IPS-NIHi11 (cell line): ENCODE measurements around the gene AFTPH.
A peak's percentile ranks its signal among the peaks of the same experiment; 100 is the strongest.

Source experiments
- DNase-seq: peaks from one replicate; pipeline ENCODE4 v3.0.0; 2012; ENCODE audit warnings: mixed read lengths, low spot score

Gene AFTPH

GRCh38 chr2:64542071-64543007, 18.2 kb downstream of the AFTPH start:
- DNase-seq = no peak

- no peak for DNase-seq
These were observed 19.0 kb downstream of the AFTPH start for GRCh38 chr2:64543008-64543697.

DNA sequence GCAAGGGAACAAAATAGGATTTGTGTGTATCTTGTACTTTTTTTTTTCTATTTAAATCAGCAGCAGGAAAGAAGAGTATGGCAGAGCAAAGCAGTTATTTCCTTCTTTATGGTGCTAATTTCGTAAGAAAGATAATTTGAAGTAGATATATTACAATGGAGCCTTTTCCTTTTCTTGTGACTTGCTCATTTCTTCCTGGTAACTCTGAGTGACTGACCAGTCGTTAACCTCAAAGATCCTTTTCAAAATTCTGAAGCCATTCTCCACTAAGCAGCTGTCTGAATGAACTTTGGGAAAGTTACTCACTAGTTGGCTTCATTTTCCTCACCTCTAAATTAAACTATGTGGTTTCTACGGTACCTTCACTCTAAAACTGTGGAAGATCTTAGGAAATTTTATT, 24.6 kb downstream of the AFTPH start:
- no peak for DNase-seq

DNA sequence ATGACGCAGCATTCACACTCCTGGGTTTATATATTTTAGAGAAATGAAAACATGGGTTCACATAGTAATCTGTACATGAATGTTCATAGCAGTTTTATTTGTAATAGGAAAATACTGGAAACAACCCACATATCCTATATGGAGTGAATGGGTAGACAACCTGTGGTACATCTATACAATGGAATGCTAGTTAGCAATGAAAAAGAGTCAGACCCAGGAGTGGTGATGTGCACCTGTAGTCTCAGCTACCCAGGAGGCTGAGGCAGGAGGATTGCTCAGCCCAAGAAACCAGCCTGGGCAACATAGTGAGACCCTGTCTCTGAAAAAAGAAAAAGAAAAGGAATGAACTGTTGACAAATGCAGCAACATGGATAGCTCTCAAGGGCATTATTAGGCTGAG, 25.9 kb downstream of the AFTPH start:
- no peak for DNase-seq

GRCh38 chr2:64551851-64552250, 27.7 kb downstream of the AFTPH start:
- DNase-seq = no peak

DNA sequence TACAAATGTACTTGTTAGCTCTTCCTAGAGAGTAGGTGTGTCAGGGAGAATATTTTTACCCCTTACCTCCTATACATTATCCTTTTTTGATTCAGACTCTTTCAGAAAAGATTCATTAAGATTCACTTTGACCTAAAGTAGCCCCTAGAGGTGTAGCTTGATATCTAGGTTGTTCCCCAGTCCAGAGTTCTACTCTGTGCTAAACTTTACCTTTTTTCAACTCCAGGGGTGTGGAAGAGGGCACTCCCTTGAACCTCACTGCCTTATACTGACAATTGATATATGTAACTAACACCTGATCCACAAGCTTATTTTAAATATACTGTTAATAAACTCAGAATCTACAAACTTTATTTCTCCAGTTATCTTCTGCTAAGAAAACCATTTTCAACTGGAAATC, 30.0 kb downstream of the AFTPH start:
- no peak for DNase-seq

DNA sequence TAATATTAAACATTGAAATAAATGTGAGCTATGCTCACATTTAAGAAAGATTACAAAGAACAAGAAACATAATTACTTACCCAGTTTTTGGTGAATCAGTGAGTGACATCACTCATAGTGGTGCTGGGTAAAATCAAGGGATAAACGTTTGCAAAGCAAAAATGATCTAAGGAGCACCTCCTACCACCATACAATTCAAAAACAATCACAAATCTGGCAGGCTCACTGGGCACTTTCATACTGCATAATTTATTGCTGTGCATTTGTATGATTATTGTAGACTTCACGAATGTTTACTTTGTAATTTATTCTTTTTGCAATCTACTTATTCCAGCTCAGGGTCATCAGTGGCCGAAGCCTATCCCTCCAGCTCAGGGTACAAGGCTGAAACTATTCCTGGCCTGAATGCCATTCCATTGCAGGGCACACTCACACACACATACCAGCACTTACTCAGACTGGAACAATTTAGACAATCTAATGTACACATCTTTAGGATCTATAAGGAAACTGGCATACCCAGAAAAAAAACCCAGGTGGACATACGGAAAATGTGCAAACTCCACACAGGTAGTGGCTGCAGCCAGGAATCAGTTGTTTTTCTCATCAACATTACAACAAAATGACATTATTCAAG, 34.4 kb downstream of the AFTPH start:
- DNase-seq = no peak

DNA sequence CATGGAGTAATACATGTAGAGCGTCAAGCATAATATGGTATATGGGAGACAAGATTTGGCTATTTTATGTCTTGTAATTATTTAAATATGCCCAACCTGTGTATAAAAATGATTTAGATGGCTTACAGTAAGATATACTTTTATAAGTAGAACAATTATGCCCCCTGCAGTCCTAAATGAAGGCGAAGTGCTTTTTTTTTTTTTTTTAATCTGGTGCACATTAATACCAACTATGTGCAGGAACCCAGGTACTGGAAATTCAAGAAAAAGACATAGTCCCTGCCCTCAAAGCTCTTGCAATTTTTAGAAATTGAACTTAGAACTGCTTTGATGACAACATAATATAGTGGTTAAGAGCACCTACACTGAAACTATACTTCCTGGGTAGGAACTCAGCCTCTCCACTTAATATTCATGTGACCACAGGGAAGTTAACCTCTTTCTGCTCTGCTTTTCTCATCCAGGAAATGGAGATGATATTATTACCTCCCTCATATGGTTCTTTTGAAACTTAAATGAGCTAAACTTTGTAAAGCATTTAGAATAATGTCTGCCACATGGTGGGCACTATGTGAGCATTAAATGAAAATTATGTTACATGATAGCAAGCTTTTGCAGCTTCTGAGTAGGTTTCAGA, 38.1 kb downstream of the AFTPH start:
- no peak for DNase-seq

GRCh38 chr2:64563436-64563938, 39.4 kb downstream of the AFTPH start:
- DNase-seq = no peak

DNA sequence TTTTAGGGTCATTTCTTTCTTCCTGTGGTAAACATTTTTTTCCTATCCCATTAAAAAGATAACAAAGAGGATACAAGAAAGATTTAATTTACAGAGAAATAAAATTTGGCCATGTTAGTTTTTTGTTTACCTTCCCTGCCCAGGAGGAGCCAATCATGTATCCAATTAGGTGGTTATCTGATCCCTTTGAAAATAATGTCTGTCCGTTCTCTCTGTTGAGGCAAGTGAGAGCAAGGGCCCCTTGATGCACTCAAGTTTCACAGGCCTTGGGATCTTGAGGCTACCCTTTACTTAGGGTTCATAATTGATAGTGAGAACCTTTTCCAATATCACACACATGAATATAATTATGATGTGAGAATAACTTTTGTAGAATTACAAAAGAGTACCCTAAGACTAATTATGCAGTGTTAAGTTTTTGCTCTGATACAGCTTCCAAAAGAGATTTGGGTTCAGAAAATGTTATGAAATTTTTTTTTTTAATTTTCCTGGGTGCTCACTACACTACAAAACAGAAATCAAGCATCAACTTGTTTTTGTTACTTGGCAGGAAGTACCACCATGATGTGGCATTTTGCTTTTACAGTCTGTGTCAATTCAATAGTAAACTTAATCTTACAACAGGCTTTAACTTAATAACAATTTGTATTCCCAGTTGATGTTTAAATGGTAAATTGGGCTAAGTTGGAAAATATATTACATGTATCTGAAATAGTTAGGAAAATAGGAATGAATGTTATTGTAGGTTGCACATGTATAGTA, 42.0 kb downstream of the AFTPH start:
- no peak for DNase-seq

DNA sequence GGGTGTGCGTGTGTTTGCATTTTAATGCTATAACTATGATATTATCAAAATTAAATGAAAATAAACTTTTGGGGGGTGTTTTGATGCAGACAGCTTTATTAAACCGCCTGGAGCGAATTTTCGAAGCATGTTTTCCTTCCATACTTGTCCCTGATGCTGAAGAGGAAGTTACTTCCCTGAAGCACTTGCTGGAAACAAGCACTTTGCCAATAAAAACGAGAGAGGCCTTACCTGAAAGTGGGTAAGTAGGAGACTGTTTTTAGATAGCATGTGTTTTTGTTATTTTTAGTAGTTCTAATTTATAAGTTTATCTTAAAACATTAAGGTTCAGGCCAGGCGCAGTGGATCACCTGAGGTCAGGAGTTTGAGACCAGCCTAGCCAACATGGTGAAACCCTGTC, 43.3 kb downstream of the AFTPH start:
- DNase-seq = no peak

- DNase-seq = no peak
These were observed 44.7 kb downstream of the AFTPH start for GRCh38 chr2:64568836-64569235.

DNA sequence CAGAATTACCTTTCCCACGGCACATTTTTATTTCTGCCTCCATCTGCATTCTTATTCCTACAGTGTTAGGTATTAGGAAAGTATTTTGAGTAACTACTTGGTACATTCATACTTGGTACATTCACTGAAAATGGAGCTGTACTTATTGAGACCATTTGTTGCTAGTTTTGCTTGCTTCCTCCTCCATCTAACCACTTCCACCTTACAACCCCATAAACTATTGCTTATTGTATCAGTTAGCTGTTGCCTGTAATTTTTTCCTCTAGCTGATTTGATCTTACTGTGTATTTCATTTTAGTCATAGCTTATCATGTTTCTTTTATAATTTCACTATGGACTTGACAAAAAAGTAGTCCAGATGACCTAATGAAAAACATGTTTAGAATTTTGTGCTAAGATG, 50.7 kb downstream of the AFTPH start:
- DNase-seq = no peak

DNA sequence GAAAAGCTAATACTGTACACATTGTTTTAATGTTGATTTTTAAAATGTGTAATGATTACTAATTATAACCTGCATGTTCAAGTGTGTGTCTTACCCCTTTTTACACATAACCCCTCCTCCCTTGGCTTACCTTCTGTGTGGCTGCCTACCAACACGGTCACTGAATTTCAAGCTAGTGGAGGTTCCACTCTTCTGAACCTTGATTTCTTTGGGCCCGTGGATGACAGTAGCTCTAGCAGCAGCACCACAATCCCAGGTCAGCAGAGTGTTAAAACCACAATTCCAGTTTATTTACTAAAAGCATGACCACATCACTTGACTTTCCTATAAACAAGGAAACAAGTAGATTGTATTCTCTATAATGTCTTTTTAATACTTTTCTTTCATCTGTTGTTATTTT, 56.9 kb downstream of the AFTPH start:
- no peak for DNase-seq

GRCh38 chr2:64581777-64582539, 57.8 kb downstream of the AFTPH start:
- no peak for DNase-seq

GRCh38 chr2:64582774-64583340, 58.7 kb downstream of the AFTPH start:
- no peak for DNase-seq

DNA sequence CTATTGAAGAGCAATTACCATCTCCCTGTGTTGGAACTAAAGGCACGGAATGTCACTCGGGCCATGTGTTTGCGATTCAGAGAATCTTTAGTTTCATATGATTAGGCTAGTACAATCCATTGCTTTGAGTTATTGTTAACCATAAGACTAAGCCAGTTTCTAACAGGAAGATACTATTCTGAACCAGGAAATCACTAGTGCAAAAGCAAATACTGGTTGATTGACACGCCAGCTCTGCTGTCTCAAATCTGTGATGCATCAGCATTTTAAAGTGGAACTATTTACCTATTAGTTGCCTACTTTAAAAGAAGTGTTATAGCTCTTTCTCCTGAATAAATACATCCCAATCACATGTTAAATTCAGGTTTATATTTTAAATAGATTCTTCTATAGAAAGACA, 61.9 kb downstream of the AFTPH start:
- no peak for DNase-seq

DNA sequence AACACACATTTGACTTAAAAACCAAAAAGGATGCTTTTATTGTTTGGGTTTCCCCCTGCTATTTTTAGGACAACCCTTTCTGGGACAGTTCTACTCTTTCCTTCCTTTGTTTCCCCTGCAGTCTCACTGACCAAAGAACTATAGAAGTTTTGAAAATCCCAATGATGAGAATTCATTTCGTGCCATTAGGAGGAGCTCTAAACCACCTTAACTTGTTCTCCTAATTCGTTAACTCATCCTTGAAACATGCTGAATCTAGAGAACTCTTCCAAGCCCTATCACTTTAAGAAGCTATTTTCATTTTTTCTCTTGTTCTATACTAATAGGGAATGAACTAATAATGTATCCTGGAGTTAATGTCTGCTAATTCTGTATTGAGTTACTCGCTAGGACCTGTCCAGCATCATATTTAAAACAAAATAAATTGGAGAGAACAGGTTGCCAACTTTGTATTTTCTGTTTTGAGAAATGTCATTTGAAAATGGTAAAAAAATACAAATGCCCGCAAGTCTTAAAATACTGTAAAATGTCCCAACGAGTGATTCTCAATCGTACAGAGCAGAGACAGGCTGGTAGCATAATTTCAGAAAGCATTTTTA, 62.9 kb downstream of the AFTPH start:
- peak; percentile 56 for DNase-seq

- no peak for DNase-seq
These were observed 63.4 kb downstream of the AFTPH start for GRCh38 chr2:64587561-64587960.

DNA sequence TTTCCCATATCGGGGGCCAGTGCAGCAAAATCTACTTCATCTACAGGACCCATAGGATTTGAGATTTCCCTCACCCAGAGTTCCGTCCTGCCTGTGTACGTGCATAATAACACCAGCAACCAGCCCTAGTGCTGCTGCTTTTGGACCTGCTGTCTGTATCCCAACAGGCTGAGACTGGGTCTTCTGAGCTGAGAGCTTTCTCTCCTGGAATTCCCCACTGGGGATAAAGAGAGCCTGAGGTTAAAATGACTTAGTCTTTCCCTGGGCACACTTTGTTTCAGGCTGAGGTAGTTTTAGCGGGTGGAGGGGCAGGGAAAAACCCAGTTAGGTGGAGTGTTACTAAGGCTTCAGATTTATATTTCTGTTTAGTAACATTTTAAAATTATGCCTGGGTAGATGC, 67.1 kb downstream of the AFTPH start:
- DNase-seq = no peak
